ELR (cell line): ENCODE results near the gene LPAR4.
A peak's percentile ranks its signal among the peaks of the same experiment; 100 is the strongest.
"Not testable (repeated sequence)": the region's sequence is repeated elsewhere in the genome, so short reads cannot be mapped to it uniquely, and the experiment has no call there.

Experiments
- DNase-seq: peaks from one replicate; pipeline ENCODE4 v3.0.0-alpha.2; 2015; ENCODE audit warnings: low read depth

Gene LPAR4

GRCh38 chrX:78747489-78747888, at the start of gene LPAR4:
LPAR4 (plus strand) TSS chrX:78747720; CDS start chrX:78754870, 7,150 bp downstream.
- DNase-seq, result peak; percentile 1

GRCh38 chrX:78706071-78706470, 41.4 kb upstream of the LPAR4 start:
- DNase-seq, result no peak

- DNase-seq, result peak; percentile 52
Measured at GRCh38 chrX:78708262-78708661, 39.3 kb upstream of the LPAR4 start.

GRCh38 chrX:78708816-78709215, 38.7 kb upstream of the LPAR4 start:
- no peak for DNase-seq

GRCh38 chrX:78710171-78710570, 37.3 kb upstream of the LPAR4 start:
- DNase-seq, result peak; percentile 0

- DNase-seq, result no peak
Measured at GRCh38 chrX:78712336-78712735, 35.2 kb upstream of the LPAR4 start.

- DNase-seq, result no peak
Measured at GRCh38 chrX:78725287-78725686, 22.2 kb upstream of the LPAR4 start.

GRCh38 chrX:78746496-78746895, 1.0 kb upstream of the LPAR4 start:
- DNase-seq, result no peak

- no peak for DNase-seq
Measured at GRCh38 chrX:78747971-78748370, 451 bp downstream of the LPAR4 start.

- no peak for DNase-seq
Measured at GRCh38 chrX:78748846-78749245, 1.3 kb downstream of the LPAR4 start.

GRCh38 chrX:78753571-78753970, 6.1 kb downstream of the LPAR4 start:
- no peak for DNase-seq

GRCh38 chrX:78754917-78755316, 7.4 kb downstream of the LPAR4 start:
- DNase-seq, result no peak

GRCh38 chrX:78759081-78759480, 11.6 kb downstream of the LPAR4 start:
- no peak for DNase-seq

- no peak for DNase-seq
Measured at GRCh38 chrX:78769101-78769755, 21.7 kb downstream of the LPAR4 start.

- no peak for DNase-seq
Measured at GRCh38 chrX:78769946-78770345, 22.4 kb downstream of the LPAR4 start.

GRCh38 chrX:78796916-78797315, 49.4 kb downstream of the LPAR4 start:
- no peak for DNase-seq

GRCh38 chrX:78800114-78800513, 52.6 kb downstream of the LPAR4 start:
- DNase-seq, result no peak

- no peak for DNase-seq
Measured at GRCh38 chrX:78800694-78801093, 53.2 kb downstream of the LPAR4 start.

- DNase-seq, result no peak
Measured at GRCh38 chrX:78801522-78801921, 54.0 kb downstream of the LPAR4 start.

- not testable (repeated sequence) for DNase-seq
Measured at GRCh38 chrX:78802526-78802925, 55.0 kb downstream of the LPAR4 start.
